Glomerular endothelial cell (primary cell): ENCODE measurements around the gene IARS2. TPM values are rescaled to one million over a fixed set of nuclear protein-coding genes. Genes with fewer than 3 reads are reported as not detected.
"Not testable (repeated sequence)": the region's sequence is repeated elsewhere in the genome, so short reads cannot be mapped to it uniquely, and the experiment has no call there.

Source experiments
- DNase-seq: peaks from one replicate; pipeline ENCODE4 v3.0.0-alpha.2; 2011; ENCODE audit warnings: low read depth, low spot score; ENCODE audit errors: extremely low read depth
- total RNA-seq: library from RNA; depleted of rRNA; stranded (reverse); fragments of >200 nt; gene quantifications from 2 replicates; pipeline ENCODE4 v1.2.3, GENCODE V29; 2015

Gene IARS2
- 56.8 and 71.4 TPM in 2 replicates for total RNA-seq

GRCh38 chr1:220094016-220094911 lies at the start of gene IARS2:
TSS of gene IARS2 (plus strand) at chr1:220094132. CDS start at chr1:220094217, 85 bp downstream.
- DNase-seq: no peak

GRCh38 chr1:220044678-220045355 lies 49.1 kb upstream of the IARS2 start:
- DNase-seq: no peak

- no peak for DNase-seq
Measured at GRCh38 chr1:220045356-220046051, 48.4 kb upstream of the IARS2 start.

DNA sequence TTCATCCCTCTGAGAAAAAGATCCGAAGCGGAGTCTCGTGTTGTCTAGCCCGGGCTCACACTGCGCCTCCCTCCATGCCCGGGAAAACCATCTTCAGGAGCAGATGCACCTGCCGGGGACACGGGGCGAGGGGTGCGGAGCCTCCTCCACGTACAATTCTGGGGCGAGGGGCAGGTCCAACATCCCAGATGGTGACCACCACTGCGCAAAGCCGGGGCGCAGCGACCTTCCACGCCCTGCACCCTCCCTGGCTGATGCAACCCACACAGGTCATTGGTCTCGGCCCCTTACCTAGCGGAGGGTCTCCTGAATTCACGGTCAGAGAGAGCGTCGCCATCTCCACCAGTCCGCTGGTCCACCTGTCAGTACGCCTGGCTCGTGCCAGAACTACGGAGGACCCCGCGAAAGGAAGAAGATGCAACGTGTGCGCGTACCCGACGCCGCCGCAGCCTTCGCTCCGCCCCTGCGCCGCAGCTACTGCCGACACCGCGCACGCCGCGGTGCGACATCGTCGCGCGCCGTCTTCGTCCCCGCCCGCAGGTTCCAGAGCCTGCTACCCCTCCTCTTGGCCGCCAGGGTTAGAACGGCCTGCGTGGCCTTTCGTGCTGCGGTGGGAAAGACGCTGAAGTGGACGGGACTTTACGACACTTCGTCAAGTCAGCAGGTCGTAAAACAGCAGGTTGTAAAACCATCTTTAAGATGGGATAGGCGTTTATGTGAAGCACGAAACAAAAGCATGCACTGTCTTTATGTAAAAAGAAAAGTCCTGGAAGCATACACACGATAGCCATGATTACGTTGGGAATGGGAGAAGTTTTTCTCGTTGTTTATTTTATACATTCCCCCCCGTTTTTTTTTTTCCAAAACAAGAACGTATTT lies 47.6 kb upstream of the IARS2 start, which contains the start of gene EPRS1:
Gene EPRS1, minus strand, starts transcription at position 454 of the 879 bp plus-strand sequence. Its CDS starts 117 bp downstream, at position 337.
- peak; percentile 89 for DNase-seq

DNA sequence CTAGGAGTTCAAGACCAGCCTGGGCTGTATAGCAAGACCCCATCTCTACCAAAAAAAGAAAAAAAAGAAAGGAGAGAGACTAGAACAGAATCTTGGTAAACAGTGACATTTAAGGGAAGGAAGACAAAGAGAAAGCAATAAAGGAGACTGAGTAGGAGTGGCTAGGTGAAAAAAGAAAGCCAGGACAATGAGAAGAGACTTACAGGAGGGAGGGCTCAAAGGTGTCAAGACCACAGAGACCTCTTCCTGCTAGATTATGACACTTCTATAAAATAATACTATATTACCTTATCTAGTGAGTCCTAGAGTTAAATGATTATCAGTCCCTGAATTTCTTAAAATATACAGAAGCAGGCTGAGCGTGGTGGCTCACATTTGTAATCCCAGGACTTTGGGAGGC lies 37.6 kb upstream of the IARS2 start:
- DNase-seq: no peak

DNA sequence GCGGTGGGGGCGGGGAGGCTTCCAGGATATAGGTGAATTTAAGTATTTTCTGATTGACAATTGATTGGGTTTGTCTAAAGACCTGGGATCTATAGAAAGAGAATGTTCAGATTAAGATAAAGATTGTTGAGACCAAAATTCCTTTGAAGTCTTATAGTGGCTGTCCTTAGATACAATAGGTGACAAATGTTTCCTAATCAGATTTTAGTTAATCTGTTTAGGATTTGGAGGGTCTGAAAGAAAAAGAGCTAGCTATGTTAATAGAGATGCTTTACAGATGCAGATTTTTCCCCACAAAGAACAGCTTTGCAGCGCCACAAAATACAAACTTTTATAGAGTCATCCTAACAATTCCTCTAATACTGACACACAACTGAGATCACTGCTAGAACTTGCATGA lies 33.1 kb upstream of the IARS2 start:
- no peak for DNase-seq

GRCh38 chr1:220062629-220063028 lies 31.3 kb upstream of the IARS2 start:
- DNase-seq: no peak

DNA sequence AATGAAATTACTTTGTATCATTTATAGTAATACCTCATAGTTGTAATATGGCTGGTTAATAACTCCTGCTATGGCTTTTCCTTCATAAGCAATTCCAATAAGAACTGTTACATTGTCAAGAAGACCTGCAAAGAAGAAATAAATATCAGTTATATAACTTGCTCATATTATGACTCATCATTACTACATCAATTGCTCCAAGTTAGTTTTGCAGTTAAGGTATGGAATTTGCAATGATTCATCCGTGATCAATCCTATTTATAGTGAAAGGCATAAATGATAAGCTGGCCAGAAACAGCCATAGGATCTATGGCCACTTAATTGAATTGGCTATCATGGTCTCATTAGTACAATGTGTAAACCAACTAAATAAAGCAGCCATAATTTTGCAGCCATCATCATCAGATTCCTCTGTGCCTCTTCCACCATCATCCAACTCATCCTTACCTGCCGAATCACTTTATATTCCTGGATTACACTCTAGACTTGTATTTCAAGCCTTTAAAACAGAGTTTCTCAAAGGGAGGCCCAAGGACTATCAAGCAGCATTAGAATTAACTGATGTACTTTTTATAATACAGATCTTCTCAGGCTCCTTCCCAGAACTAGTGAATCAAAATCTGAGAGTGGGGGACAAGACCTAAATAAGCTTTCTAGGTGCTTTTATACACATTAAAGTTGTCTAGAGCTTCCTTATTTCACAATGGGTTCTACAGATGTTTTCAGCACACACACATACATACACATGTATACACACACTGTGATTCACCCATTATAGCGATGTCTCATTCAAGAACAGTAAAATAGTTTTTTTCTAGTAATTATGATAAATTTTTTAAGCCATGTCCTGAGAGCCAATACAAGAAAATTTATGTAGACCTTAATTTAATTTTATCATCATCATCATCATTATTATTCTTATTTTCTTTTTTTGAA lies 26.4 kb upstream of the IARS2 start:
- DNase-seq: no peak

GRCh38 chr1:220076861-220077762 lies 16.8 kb upstream of the IARS2 start:
- no peak for DNase-seq

DNA sequence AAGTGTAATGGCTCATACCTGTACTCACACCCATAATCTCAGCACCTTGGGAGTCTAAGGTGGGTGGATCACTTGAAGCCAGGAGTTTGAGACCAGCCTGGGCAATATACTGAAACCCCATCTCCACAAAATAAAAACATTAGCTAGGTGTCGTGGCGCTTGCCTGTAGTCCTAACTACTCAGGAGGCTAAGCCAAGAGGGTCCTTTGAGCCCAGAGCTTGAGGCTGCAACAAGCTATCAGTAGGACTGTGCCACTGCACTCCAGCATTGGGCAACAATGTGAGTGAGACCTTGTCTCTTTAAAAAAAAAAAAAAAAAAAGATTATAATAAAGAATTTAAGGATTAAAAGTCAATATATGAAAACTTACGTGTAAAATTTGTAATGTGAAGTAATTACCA lies 16.0 kb upstream of the IARS2 start:
- no peak for DNase-seq

DNA sequence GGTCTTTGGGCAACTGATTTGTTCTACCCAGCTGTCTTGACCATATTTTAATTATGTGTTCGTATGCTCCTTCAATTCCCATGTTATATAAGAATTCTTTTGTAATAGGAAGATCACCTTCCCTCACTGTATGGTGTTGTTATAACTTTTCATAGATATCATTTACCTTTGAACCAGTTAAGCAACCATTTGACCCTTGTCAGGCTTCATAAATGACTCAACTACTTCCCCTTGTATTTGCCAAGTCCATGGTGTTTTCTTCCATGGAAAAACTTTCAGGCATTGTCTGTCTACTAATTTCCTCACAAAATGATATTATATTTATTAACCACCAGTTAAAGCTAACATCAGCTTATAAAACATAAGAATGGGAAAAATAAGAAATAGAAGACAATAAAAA lies 9.5 kb upstream of the IARS2 start:
- no peak for DNase-seq

GRCh38 chr1:220086261-220086686 lies 7.7 kb upstream of the IARS2 start:
- not testable (repeated sequence) for DNase-seq

DNA sequence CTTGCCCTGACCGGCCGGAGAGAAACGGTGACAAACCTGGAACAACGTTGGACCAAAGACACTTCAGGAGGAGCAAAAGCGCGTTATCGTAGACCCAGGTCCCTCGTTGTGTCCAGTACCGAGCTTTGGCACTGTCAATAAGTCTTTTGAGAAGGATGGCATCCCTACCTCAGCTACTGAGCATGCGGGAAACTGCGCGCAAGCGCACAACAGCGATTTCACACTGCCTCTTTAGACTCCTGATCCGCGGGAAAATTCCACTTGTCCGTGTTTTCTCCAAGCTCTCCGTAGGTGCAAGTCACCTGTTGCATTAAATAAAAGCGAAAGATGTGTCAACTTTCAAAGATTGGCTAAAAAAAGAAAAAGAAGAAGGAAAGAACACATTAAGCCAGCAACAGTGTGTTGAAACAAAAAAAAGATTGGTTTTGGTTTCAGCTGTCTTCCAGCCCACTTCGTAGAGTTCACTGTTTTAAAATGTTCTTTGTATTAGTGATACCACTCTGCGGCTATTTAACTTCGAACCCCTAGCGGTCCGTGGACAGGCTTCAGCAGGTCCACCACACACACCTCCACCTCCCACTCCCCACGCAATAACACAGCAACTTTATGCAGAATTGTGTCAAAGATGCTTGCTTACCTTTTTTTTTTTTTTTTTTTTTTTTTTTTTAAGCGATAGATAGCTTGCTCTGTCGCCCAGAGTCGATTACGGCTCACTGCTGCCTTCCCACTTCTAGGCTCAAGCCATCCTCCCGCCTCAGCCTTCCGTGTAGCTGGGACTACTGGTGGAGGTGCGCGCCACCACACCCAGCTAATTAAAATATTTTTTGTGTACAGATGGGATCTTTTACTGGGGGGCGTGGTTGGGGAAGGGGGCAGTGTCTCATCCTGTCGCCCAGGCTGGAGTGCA lies 4.0 kb upstream of the IARS2 start, which contains the start of gene BPNT1:
Gene BPNT1, minus strand, starts transcription at position 139 of the 907 bp plus-strand sequence. CDS start 9,942 bp downstream, outside the sequence.
- peak; percentile 97 for DNase-seq

DNA sequence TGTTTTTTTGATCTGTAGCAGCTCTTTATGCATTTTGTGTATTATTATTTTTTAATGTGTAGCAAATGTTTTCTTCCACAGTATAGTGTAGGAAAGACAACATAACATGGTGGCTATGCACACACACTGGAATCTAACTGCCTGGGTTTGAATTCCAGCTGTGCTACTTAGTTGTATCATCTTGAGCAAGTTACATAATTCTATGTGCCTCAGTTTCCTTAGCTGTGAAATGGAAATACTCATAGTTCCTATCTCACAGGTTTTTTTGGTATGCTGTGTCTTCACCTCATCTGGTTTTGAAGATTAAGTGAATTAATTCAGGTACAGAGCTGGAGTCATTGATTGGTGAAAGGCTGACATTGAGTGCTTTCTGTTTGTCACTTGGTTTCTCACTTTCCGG lies 1.2 kb upstream of the IARS2 start:
- no peak for DNase-seq

DNA sequence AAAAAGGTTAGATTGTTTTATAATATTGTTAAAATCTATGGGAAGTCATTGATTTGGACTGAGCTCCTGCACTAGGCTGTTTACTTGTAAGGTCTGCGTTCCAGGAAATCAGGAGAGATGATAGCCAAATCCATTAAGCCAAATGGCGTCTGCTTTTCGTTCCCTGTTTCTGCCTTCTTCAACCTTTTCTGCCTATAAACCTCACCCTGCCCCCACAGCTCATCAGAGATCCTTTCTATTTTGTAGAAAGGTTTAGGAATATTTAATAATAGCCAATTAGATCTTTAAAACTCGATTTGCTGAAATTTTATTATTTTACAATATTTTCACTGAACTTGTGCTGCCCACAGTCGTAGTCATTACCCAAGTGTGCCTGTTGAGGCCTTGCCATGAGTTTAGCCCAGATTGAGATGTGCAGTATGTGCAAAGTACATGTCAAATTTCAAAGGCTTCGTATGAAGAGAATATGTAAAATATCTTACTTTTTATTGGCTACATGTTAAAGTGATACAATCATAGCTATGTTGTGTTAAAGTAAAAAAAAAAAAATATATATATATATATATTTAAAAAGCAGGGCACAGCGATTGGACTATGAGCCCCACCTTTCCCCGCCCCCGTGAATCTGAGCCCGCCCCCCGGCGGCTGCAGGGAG lies 444 bp upstream of the IARS2 start:
- DNase-seq: no peak

GRCh38 chr1:220099826-220100225 lies 5.9 kb downstream of the IARS2 start:
- no peak for DNase-seq
